NK-92 (cell line): ENCODE results near the gene SIGLECL1.

Experiments used
- DNase-seq: peaks from one replicate; lab custom pipeline; 2025; ENCODE audit not compliant: unreplicated experiment; lab: John Stamatoyannopoulos, UW

The SIGLECL1 gene

DNA sequence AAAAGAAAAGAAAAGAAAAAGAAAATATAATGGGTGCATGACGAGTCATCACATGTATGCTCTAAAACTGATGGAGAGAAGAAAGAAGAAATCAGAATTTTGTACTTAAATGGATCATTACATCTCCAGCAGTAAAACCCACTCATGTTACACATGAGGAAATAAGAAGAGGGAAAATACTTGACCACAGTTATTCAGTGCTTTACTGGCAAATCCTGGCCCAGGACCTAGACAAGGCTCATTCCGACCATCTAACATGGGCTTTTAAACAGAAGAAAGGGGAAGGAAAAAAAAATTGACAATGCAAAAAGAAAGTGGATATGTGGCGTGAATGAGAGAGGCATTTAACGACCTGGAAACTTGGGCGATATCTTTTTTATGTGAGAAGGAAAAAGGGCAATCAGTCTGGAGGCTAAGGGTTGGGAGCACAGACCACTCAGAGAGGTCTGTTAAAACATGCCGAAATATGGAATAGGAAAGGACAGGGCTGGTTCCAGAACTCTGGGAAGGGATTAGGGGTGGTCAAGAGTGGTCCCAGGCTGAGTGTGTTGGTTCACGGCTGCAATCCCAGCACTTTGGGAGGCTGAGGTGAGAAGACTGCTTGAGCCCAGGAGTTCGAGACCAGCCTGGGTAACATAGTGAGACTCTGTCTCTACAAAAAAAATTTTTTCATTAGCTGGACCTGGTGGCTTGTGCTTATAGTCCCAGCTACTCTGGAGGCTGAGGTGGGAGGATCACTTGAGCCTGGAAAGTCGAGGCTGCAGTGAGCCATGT lies 1.6 kb downstream of the SIGLECL1 start:
- DNase-seq, result no peak

DNA sequence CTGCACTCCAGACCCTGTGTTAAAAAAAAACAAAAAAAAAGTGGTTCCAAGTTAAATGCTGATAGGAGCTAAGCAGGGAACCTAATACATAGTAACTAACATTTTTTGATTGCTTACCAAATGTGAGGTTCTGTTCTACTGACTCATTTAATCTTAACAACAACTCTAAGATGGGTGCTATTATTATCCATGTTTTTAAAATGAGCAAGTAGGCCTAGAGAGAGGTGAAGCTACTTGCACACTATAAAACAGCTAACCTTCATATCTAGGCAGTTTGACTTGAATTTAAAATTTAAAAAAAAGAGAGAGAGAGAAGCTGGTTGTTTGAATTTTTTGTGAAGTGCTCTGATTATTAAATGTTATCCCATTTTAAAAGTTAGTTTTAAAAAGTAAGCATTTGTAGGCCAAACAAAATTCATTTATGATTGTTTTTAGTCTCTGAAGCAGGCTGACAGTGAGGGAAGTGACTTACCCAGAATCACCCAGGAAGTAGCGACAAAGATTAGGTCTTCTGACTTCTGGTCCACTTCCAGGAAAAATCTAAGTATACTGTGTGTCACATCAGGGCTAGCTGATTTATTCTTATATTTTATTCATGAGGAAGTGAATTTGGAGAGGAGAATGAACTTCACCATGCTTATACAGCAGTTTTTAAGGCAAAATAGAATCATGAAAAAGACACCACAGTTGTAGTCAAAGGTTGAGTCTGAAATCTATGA lies 2.4 kb downstream of the SIGLECL1 start:
- no peak for DNase-seq

DNA sequence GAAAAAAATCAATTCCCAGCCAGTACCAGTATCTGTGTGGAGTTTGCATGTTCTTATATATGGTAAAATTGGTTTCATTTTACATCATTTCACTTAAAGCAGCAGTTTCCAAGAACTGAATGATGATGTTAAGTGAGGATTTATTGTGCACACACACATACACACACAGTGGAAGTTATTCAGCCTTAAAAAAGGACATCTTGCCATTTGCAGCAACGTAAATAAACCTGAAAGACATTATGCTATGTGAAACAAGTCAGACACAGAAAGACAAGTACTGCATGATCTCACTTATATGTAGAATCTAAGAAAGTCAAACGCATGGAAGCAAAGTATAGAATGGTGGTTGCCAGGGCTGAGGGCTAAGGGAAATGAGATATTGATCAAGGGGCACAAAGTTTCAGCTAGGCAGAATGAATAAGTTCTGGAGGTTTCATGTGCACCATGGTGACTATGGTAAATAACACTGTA lies 5.3 kb downstream of the SIGLECL1 start:
- DNase-seq, result no peak

DNA sequence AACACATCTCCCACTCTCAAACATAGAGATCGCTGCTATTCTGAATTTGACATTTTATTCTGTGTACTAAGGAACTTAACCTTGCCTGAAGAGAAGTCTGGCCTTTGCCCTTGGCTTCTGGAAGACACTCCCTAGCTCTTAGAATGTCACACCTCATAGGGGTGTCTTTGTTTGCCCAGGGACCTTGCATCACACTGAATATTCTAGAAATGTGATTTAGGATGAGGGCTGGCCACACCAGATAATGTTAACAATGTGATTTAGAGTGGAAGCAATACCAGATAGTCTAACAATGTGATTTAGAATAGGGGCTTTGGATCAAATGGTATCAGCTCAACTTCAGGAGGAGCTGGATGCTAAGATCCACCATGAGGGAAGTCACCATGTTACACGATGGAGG lies 6.6 kb downstream of the SIGLECL1 start:
- DNase-seq, result no peak

DNA sequence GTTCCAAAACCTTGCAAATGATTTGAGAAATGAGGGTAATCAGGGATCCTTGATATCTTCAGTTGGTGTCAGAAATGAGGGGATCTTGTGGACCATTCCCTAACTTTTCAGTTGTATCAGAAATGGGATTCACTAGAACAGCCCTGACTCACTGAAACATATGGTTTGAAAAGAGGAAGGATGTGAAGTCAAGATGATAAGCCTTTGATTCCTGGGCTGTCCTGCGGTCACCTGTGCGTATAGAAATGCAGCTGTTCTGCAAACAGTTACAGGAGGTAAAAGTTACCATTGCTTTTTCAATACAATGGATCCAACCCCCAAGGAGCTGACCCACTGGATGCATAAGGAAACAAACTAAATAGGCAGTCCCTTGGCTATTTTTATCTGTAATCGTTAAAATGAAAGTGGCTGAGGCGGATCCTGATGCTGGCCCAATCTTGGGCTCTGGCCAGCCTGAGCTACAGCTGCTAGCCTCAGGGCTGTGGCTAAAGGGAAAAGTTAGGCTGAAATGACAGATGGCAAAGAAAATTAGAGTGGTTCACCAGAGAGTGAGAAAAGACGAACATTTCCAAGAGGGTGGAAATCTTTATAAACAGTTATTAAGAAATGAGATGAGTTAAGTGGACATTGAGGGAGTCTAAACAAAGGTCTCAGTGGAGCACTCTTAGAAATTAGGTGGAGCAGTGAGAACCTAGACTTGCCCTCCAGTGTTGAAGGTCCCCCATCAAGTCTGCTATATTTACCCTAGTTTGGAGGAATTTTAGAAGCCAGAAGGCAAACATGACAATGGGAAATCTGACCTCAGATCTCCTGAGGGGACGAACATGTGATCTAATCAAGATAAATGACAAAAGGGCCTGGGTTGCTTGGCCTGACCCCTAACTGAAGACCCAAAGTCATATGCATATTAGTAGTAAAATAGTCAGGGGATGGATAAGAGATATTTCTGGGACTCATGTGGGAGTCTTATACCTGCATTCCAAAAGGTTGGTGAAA lies 7.6 kb downstream of the SIGLECL1 start:
- DNase-seq, result no peak

DNA sequence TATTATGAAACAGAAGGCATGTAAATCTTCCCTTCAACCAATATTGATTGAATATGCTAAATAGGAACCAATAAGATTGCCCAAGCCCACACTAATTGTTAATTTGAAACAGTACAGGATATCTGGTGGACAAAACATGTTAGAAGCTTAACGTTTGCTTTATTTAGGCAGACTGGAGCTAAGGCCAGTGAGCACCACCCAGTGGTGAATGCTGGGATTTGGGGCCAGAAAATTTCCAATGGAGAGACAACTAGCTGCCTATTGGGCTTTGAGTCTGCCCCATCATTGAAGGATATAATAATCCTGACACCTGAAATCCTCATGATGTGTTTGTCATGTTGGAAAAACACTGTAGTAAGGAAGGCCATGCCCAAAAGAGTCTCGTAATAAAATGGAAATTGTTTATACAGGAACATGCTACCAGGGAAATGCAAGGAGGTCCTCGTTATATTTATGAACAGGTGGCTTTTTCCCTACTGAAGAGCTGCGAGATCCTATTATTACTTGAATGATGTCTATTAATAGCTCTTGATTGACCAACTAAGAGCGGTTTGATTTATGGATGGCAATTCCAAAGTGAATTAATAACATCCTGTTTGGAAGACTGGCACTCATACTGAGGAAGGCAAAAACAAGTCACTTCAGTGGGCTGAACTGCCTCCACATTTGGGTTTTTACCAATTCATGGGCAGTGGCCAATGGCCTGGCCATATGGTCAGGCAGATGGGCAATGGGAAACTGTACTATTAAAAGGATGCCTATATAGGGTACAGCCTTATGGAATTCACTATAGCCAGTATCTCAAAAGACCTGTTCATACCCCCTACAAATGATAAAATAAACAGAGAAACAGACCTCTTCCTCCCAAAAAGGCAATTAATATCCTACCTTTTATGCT lies 8.7 kb downstream of the SIGLECL1 start:
- no peak for DNase-seq

DNA sequence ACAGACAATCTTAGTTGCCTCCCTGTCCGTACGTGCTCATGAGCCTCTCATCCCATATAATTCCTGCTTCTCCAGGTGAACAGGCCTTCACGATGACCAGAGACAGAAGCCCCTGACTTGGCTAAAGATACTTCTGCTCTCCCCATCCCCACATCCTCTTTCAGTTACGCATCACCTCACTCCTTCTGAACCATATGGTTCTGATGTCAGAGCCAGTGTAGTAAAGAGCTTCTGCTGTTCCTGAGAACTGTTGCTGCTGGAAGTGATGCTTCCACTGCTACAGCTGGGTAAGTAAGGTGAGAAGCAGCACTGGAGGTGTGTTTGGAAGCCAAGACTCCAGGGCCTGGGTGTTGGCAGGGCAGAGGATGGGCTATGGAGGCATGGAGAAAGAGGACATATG lies 12.9 kb downstream of the SIGLECL1 start:
- DNase-seq, result no peak

DNA sequence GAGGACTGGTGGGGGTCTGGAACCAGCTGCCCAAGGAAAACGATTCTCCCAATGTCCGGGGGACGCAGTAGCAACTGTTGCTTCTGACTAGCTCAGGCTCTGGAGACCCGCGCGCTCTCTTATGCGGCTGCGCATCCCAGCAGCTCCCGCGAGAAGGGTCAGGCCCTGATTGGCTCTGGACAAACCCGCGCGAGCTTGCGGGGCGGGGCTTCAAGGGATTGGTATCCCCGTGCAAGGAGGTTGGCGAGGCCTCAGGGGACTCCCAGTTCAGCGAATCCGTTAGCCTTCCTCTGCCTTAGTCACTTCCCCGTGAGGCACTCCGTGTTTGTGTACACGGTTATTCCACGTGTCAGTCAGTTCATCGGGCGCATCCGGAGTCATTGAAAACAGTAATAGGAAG lies 20.2 kb downstream of the SIGLECL1 start:
- DNase-seq, result no peak

DNA sequence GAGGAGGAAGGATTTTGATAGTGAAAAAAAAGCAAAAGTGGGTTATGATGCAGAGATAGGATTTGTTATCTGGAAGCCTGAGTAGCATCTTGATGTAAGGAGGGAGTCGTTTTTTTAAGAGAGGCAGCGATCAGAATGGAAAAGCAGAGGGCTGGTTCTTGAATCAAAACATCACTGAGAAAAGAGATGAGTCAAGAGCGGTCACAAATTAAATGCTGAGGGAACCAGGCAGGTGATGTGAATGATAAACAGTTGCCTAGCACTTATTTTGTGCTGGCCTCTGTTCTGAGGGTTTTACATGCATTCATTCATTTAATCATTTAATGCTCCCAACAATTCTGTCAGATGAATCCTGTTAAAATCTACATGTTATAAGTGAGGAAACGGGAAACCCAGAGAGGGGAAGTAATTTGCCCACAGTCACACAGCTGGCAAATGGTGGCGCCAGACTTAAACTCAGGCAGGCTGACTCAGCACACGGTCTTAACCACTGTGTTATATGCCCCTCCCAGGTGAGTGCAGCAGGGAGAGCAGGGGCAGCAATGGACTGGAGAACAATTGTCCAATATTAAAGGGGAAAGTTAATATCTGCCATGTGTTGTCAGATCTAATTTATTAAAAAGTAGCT lies 21.4 kb downstream of the SIGLECL1 start:
- no peak for DNase-seq

DNA sequence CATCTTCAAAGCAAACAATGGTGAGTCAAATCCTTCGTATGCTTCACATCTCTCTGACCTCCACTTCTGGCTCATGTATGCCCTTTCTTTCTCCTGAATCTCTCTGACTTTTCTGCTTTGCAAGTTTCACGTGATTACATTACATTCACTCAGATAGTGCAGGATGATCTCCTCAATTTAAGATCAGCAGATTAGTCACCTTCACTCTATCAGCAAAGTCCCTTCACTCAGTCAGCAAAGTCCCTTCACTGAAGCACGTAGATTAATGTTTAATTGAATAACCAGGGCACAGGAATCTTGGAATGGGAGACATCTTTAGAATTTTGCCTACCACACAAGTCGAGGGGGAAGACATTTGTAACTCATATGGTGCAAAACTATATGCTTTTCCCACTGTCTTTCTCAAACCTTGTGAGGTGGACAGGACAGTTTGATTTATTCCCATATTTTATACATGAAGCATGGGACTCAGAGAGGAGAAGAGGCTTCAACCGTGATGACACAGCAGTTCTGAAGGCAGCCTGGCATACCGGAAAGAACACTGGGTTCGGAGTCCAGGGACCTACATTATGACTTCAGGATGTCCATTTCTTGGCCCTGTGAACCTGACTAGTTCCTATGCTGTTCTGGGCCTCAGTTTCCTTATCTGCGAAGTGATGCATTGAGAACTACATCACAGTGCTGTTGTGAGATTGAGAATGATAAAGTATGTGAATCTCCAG lies 23.3 kb downstream of the SIGLECL1 start:
- no peak for DNase-seq

DNA sequence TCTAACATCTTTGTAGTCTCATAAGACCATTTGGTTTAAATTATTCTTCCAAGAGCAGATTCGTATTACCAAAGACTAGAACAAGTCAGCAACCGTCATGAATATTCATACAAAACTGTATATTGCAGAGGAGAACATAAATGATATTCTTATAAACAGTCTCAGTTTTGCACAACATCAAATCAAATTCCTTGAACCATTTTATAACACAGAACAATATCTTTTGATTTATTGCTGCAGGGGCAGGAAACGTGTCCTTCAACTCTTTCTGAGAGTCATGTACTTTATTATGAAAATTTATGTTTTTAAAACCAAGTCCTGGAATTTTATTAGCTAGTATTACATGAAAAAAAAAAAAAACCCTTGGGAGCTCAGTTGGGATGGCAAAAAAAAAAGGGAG lies 26.2 kb downstream of the SIGLECL1 start:
- no peak for DNase-seq

DNA sequence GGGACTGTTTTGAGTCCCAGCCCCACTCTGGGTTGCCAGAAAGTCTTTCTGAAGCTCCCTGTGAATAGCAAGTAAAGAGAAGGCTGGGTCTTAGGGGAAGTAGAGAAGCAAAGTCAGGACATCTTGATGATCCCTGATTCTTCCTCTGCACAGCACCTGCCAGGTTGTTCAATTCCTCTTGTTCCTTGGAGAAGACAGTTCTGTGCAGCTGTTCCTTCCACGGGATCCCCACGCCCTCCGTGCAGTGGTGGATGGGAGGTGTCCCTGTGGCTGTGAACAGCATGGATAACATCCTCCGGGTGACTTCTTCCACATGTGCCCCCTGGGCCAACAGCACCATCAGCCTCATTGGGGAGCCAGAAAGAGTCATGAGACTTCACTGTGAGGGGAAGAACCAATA lies 31.5 kb downstream of the SIGLECL1 start:
- DNase-seq, result no peak

DNA sequence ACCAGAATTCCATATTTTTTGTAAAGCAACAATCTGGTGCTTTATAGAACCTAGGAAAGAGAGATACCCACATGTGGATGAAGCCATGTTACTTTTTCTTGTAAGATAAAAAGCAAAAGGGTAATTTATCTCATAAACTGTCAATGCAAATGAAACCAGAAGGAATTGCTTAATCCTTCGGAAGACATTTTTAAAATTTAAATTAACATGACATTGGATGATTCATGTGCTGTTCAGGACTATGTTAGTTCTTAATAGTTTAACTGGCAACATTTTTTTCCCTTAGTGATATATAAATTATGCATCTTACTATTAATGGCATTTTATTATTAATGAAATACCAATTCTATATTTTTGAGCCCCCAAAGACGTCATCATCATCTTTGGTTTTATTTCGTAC lies 34.8 kb downstream of the SIGLECL1 start:
- DNase-seq, result no peak

DNA sequence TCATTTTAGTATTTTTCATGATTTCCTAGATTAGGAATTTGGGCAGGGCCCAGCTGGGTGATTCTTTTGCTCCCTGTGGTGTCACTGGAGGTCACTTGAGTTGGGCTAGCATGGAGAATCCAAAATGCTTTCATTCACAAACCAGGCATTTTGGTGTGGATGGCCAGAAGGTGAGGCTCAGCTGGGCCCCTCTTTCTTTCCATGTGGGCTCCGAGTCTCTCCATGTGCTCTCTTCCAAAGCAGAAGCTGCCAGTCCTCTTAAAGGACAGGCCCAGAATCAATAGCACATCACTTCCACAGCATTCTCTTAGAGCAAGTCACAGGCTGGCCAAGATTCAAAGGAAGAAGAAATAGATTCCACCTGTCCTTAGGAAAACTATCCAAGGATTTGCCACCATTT lies 38.8 kb downstream of the SIGLECL1 start:
- no peak for DNase-seq

DNA sequence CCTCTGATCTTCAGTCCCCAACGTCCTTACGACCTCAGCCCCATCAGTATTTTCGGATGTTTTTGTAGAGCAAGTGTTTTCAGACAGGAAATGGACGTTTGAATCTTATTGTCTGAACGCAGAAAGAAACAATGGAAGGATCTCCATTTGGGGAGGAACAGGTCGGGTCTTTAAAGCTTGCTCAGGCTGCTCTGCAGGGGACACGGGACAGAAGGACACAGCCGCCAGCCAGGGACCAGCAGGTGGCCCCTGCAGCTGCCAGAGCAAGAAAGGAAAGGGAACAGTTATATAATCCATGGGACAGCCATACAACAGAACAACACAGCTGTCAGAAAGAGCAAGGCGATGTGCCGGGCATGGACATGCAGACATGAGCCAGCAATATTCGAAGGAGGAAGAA lies 42.1 kb downstream of the SIGLECL1 start:
- no peak for DNase-seq

DNA sequence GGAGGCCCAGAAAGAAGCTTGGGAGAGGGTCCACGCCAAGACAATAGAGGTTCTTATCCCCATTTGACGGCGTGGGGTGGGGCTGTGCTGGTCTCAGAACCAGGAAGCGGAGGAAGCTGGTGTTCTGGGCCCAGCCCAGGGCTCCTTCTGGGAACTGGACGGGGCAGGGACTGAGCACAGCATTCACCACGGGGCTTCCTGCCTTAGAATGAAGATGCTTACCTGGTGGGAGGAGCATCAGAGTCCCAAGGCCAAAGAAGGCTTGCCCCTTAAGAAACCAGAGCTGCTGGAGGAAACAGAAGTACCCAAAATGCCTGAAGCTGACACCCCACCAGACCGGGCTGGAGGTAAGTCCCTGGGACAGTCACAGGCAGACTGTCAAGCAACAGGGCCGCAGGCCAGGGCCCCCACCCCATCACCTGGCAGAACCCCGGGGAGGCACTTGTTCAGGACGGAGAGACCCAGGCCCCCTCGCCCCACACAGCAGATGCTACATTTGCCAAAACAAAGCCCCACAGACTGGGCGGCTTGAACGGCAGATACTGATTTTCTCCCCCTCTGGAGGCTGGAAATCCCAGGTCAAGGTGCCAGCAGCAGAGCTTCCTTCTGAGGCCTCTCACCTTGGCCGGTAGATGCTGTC lies 42.8 kb downstream of the SIGLECL1 start:
- no peak for DNase-seq

DNA sequence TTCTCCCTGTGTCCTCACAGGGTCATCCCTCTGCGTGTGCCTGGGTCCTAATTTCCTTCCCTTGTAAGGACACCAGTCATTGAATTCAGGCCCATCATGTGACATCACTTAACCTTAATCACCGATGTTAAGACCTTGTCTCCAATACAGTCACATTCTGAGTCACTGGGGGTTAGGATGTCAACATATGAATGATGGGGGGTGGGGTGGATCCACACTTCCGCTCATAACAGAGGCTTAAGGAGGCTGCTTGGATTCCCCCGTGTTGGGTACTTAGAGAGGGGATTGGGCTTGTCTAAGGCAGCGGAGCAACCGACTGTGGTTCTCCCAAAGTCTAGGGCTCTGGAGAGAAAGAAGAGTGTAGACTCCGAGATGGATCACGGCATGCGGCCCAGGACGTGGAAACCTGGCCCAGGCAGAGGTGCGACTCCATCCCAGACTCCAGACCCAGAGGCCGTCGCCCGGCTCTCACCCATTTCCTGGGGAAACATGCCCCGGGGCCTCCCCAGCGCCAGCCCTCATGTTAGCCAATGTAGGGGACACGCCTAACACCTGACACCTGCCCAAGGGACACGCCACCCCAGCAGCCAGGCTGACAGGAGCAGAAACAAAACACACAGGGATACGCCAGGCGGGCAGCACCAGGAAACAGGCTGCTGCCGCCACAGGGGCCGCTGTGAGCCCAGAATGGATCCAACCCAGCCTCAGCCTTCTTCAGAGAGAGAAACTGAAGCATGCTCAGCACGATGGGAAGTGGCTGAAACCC lies 43.5 kb downstream of the SIGLECL1 start:
- no peak for DNase-seq

DNA sequence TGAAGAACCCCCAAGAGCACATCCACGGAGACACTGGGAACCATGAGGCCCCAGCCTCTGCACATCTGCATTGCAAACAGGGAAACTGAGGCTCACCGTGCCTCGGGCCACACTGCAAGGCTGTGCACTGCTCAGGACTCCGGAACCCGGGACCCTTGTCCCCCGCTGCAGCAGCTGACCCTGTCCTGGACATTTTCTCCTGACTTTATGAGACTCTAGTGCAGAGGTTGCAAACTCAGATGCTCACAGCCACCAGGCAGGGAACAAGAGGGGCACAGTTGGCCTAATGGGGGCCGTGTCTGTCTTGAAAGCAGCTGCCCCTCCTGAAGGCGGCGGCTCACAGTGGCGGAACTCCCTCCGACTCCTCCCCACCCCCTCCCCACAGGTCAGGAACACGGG lies 44.1 kb downstream of the SIGLECL1 start:
- DNase-seq, result no peak
